HEK293 (cell line): Measurements from ENCODE around the gene ZNF83.

Source experiments
- CTCF ChIA-PET: fragments of 350-600 bp; formaldehyde crosslinking; extraction: SDS; loops from one replicate; lab custom pipeline; 2021; ENCODE audit warnings: antibody characterized with exemption; lab: Yijun Ruan, JAX
- POLR2A ChIA-PET: fragments of 300-600 bp; formaldehyde crosslinking; extraction: SDS; loops from one replicate; lab custom pipeline; 2020; ENCODE audit warnings: antibody characterized with exemption, inconsistent platforms; lab: Yijun Ruan, JAX
- H3K27ac ChIP-seq: fragments of 200-500 bp; sonication (Bioruptor generic); 2 replicates; pipeline ENCODE4 v1.5.1; 2014; ENCODE audit warnings: low read depth, low read length, control low read depth, inconsistent platforms; ENCODE audit errors: extremely low read depth
- H3K36me3 ChIP-seq, 2 experiments: fragments of 200-500 bp in 1 of 2; sonication (Bioruptor generic) in 1 of 2; 1 replicate in 1 of 2; 2 replicates in 1 of 2; pipeline ENCODE4 v1.5.1; 2014 to 2017; ENCODE audit warnings: inconsistent platforms in 2 of 2, low read length in 2 of 2; ENCODE audit not compliant: control insufficient read depth in 2 of 2, insufficient read depth in 1 of 2
- H3K4me1 ChIP-seq: fragments of 200-500 bp; sonication (Bioruptor generic); 2 replicates; pipeline ENCODE4 v1.5.1; 2014; ENCODE audit warnings: mild to moderate bottlenecking, low read length, inconsistent platforms; ENCODE audit not compliant: control insufficient read depth, insufficient read depth
- H3K4me3 ChIP-seq: 2 replicates; pipeline ENCODE4 v1.5.1; 2011; ENCODE audit warnings: low read depth, mild to moderate bottlenecking, control low read depth, low read length, moderate library complexity
- H3K9me3 ChIP-seq: fragments of 200-500 bp; sonication (Bioruptor generic); 2 replicates; pipeline ENCODE4 v1.5.1; 2014; ENCODE audit warnings: low read depth, low read length, inconsistent platforms; ENCODE audit not compliant: control insufficient read depth, insufficient read depth
- KLF7 ChIP-seq: fragments of 450-650 bp; formaldehyde crosslinking; IDR thresholded peaks from 2 replicates; pipeline ENCODE4 v1.5.1; 2016; ENCODE audit warnings: missing biosample characterization, missing genetic modification characterization, borderline replicate concordance
- MYNN ChIP-seq: fragments of 450-650 bp; formaldehyde crosslinking; IDR thresholded peaks from 2 replicates; pipeline ENCODE4 v1.5.1; 2016; ENCODE audit warnings: missing biosample characterization, missing genetic modification characterization, borderline replicate concordance
- SCRT2 ChIP-seq: fragments of 450-650 bp; formaldehyde crosslinking; IDR thresholded peaks from 2 replicates; pipeline ENCODE4 v1.5.1; 2016; ENCODE audit warnings: missing biosample characterization, missing genetic modification characterization
- SP2 ChIP-seq: fragments of 450-650 bp; formaldehyde crosslinking; IDR thresholded peaks from 2 replicates; pipeline ENCODE4 v1.5.1; 2016; ENCODE audit warnings: missing biosample characterization, missing genetic modification characterization
- SP3 ChIP-seq: fragments of 450-650 bp; formaldehyde crosslinking; IDR thresholded peaks from 2 replicates; pipeline ENCODE4 v1.5.1; 2016; ENCODE audit warnings: missing biosample characterization, missing genetic modification characterization
- TRIM28 ChIP-seq: IDR thresholded peaks from 2 replicates; pipeline ENCODE4 v1.6.1; 2011; ENCODE audit warnings: low read length, control low read depth, borderline replicate concordance
- ZBTB17 ChIP-seq: fragments of 450-650 bp; formaldehyde crosslinking; IDR thresholded peaks from 2 replicates; pipeline ENCODE4 v1.5.1; 2016; ENCODE audit warnings: missing biosample characterization, missing genetic modification characterization
- ZBTB21 ChIP-seq: fragments of 450-650 bp; formaldehyde crosslinking; IDR thresholded peaks from 2 replicates; pipeline ENCODE4 v1.5.1; 2017; ENCODE audit warnings: missing biosample characterization, missing genetic modification characterization
- ZBTB7A ChIP-seq: fragments of 450-650 bp; formaldehyde crosslinking; IDR thresholded peaks from 2 replicates; pipeline ENCODE4 v1.5.1; 2016; ENCODE audit warnings: low read depth, missing biosample characterization, missing genetic modification characterization
- ZBTB8A ChIP-seq: fragments of 450-650 bp; formaldehyde crosslinking; IDR thresholded peaks from 2 replicates; pipeline ENCODE4 v1.5.1; 2016; ENCODE audit warnings: missing biosample characterization, missing genetic modification characterization
- ZNF121 ChIP-seq: fragments of 450-650 bp; formaldehyde crosslinking; IDR thresholded peaks from 2 replicates; pipeline ENCODE4 v1.5.1; 2016; ENCODE audit warnings: missing biosample characterization, missing genetic modification characterization
- ZNF155 ChIP-seq: fragments of 450-650 bp; formaldehyde crosslinking; IDR thresholded peaks from 2 replicates; pipeline ENCODE4 v1.5.1; 2016; ENCODE audit warnings: missing biosample characterization, missing genetic modification characterization
- ZNF16 ChIP-seq: fragments of 450-650 bp; formaldehyde crosslinking; IDR thresholded peaks from 2 replicates; pipeline ENCODE4 v1.5.1; 2016; ENCODE audit warnings: low read depth, missing biosample characterization, missing genetic modification characterization
- ZNF223 ChIP-seq: fragments of 450-650 bp; formaldehyde crosslinking; IDR thresholded peaks from 2 replicates; pipeline ENCODE4 v1.5.1; 2016; ENCODE audit warnings: missing biosample characterization, missing genetic modification characterization
- ZNF354C ChIP-seq: fragments of 450-650 bp; formaldehyde crosslinking; IDR thresholded peaks from 2 replicates; pipeline ENCODE4 v1.5.1; 2016; ENCODE audit warnings: missing biosample characterization, missing genetic modification characterization, low read depth, borderline replicate concordance
- ZNF366 ChIP-seq: fragments of 450-650 bp; formaldehyde crosslinking; conservative IDR thresholded peaks from 2 replicates; pipeline ENCODE4 v1.5.1; 2016; ENCODE audit warnings: missing biosample characterization, missing genetic modification characterization
- ZNF561 ChIP-seq: fragments of 450-650 bp; IDR thresholded peaks from 2 replicates; pipeline ENCODE4 v1.5.1; 2018; ENCODE audit warnings: missing biosample characterization, missing genetic modification characterization, borderline replicate concordance
- ZNF600 ChIP-seq: fragments of 450-650 bp; formaldehyde crosslinking; IDR thresholded peaks from 2 replicates; pipeline ENCODE4 v1.5.1; 2016; ENCODE audit warnings: missing biosample characterization, missing genetic modification characterization
- ZNF830 ChIP-seq: fragments of 450-650 bp; IDR thresholded peaks from 2 replicates; pipeline ENCODE4 v1.5.0; 2018; ENCODE audit warnings: missing biosample characterization, missing genetic modification characterization, low read depth, mild to moderate bottlenecking, moderate library complexity
- ZNF837 ChIP-seq: fragments of 450-650 bp; formaldehyde crosslinking; IDR thresholded peaks from 2 replicates; pipeline ENCODE4 v1.5.1; 2016; ENCODE audit warnings: missing biosample characterization, missing genetic modification characterization
- TF ChIP-seq, protein P1 (sequence below): fragments of 450-650 bp; formaldehyde crosslinking; IDR thresholded peaks from 2 replicates; pipeline ENCODE4 v1.5.1; 2016; ENCODE audit warnings: missing biosample characterization, missing genetic modification characterization
- TF ChIP-seq, protein P2 (sequence below): fragments of 450-650 bp; formaldehyde crosslinking; IDR thresholded peaks from 2 replicates; pipeline ENCODE4 v1.5.1; 2016; ENCODE audit warnings: missing biosample characterization, missing genetic modification characterization
- TF ChIP-seq, protein P3 (sequence below): fragments of 450-650 bp; formaldehyde crosslinking; IDR thresholded peaks from 2 replicates; pipeline ENCODE4 v1.5.1; 2017; ENCODE audit warnings: missing biosample characterization, missing genetic modification characterization
- TF ChIP-seq, protein P4 (sequence below): fragments of 450-650 bp; formaldehyde crosslinking; IDR thresholded peaks from 2 replicates; pipeline ENCODE4 v1.5.1; 2016; ENCODE audit warnings: missing biosample characterization, missing genetic modification characterization
- TF ChIP-seq, protein P5 (sequence below): fragments of 450-650 bp; formaldehyde crosslinking; optimal IDR thresholded peaks from 2 replicates; pipeline ENCODE3; 2016; ENCODE audit warnings: missing biosample characterization, mild to moderate bottlenecking, missing genetic modification characterization
- TF ChIP-seq, protein P6 (sequence below): fragments of 450-650 bp; formaldehyde crosslinking; IDR thresholded peaks from 2 replicates; pipeline ENCODE4 v1.5.1; 2016; ENCODE audit warnings: missing biosample characterization, missing genetic modification characterization

Gene ZNF83

DNA sequence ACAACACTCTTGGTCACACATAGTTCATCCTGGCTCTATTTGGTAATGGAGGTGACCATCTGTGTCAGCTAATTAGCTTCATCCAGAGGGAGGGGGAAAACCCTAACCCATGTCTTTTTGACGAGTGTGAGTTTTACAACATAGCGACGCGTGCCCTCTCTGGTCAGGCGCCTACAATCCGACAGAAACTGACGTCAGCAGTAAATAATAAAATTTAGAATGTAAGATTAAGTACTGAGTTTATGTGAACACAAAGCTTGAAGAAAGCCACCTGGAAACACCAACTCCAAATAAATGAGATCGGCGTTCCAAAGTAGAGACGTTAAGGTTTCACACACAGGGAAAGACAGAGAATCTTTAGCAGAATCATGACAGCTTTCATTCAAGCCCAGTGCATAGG is 1.8 kb upstream of the ZNF83 start:
- no peak overlapping the region for H3K4me3 ChIP-seq
- no peak overlapping the region for H3K27ac ChIP-seq
- ChIA-PET POLR2A (no interaction called here), CTCF (no interaction called here)
- H3K9me3 ChIP-seq: no peaks in the 10 kb centered on the region
- no peaks in the 10 kb centered on the region for H3K4me1 ChIP-seq
- TF ChIP-seq ZNF155 (tag by site-specific recombination) (no peak), SP2 (tag by site-specific recombination) (no peak), SP3 (no peak), KLF7 (tag by site-specific recombination) (no peak), ZBTB8A (tag by site-specific recombination) (no peak), ZNF837 (tag by site-specific recombination) (no peak), ZBTB21 (tag by site-specific recombination) (no peak), ZNF121 (tag by site-specific recombination) (no peak), ZNF223 (tag by site-specific recombination) (no peak), ZNF354C (no peak), MYNN (tag by site-specific recombination) (no peak)
- TF ChIP-seq, protein P1, sequence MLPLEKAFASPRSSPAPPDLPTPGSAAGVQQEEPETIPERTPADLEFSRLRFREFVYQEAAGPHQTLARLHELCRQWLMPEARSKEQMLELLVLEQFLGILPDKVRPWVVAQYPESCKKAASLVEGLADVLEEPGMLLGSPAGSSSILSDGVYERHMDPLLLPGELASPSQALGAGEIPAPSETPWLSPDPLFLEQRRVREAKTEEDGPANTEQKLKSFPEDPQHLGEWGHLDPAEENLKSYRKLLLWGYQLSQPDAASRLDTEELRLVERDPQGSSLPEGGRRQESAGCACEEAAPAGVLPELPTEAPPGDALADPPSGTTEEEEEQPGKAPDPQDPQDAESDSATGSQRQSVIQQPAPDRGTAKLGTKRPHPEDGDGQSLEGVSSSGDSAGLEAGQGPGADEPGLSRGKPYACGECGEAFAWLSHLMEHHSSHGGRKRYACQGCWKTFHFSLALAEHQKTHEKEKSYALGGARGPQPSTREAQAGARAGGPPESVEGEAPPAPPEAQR (tag by site-specific recombination): no peak
- TF ChIP-seq, protein P2, sequence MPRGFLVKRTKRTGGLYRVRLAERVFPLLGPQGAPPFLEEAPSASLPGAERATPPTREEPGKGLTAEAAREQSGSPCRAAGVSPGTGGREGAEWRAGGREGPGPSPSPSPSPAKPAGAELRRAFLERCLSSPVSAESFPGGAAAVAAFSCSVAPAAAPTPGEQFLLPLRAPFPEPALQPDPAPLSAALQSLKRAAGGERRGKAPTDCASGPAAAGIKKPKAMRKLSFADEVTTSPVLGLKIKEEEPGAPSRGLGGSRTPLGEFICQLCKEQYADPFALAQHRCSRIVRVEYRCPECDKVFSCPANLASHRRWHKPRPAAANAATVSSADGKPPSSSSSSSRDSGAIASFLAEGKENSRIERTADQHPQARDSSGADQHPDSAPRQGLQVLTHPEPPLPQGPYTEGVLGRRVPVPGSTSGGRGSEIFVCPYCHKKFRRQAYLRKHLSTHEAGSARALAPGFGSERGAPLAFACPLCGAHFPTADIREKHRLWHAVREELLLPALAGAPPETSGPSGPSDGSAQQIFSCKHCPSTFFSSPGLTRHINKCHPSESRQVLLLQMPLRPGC (tag by site-specific recombination): no peak
- TF ChIP-seq, protein P3, sequence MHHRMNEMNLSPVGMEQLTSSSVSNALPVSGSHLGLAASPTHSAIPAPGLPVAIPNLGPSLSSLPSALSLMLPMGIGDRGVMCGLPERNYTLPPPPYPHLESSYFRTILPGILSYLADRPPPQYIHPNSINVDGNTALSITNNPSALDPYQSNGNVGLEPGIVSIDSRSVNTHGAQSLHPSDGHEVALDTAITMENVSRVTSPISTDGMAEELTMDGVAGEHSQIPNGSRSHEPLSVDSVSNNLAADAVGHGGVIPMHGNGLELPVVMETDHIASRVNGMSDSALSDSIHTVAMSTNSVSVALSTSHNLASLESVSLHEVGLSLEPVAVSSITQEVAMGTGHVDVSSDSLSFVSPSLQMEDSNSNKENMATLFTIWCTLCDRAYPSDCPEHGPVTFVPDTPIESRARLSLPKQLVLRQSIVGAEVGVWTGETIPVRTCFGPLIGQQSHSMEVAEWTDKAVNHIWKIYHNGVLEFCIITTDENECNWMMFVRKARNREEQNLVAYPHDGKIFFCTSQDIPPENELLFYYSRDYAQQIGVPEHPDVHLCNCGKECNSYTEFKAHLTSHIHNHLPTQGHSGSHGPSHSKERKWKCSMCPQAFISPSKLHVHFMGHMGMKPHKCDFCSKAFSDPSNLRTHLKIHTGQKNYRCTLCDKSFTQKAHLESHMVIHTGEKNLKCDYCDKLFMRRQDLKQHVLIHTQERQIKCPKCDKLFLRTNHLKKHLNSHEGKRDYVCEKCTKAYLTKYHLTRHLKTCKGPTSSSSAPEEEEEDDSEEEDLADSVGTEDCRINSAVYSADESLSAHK (tag by site-specific recombination): no peak
- H3K36me3 ChIP-seq: peaks cover 0 to 1% of the 10 kb centered on the region in 2 experiments; a peak in 1 of 3 replicates

DNA sequence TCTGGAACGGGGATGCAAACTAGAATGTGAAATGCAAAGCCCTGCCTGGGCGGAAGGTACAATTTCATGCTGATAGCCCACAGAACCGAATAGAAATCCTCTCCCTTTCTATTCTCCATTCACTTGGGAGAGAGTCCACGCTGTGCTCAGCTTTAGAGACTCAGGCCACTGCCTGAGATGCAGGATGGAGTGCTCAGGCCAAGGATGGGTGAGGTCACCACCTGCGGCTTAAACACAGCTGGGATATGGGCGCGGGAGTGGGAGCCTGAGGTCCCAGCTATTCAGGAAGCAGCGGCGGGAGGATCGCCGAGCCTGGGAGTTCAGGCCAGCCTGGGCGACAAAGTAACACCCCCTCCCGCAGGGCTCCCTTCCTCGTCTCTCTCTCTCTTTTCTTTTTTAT is 446 bp upstream of the ZNF83 start:
- POLR2A ChIA-PET: no interaction called here
- TF ChIP-seq TRIM28: no peak
- TF ChIP-seq ZBTB7A (tag by site-specific recombination): no peak
- TF ChIP-seq ZNF16 (tag by site-specific recombination): no peak
- TF ChIP-seq, protein P3 (tag by site-specific recombination): no peak
- TF ChIP-seq, protein P4, sequence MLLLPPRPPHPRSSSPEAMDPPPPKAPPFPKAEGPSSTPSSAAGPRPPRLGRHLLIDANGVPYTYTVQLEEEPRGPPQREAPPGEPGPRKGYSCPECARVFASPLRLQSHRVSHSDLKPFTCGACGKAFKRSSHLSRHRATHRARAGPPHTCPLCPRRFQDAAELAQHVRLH: no peak
- peak; percentile 83 for TF ChIP-seq ZBTB17 (tag by site-specific recombination)
- TF ChIP-seq ZNF366: no peak
- no peak for TF ChIP-seq ZBTB21 (tag by site-specific recombination)
- no peak for TF ChIP-seq ZNF561 (tag by site-specific recombination)
- TF ChIP-seq, protein P5, sequence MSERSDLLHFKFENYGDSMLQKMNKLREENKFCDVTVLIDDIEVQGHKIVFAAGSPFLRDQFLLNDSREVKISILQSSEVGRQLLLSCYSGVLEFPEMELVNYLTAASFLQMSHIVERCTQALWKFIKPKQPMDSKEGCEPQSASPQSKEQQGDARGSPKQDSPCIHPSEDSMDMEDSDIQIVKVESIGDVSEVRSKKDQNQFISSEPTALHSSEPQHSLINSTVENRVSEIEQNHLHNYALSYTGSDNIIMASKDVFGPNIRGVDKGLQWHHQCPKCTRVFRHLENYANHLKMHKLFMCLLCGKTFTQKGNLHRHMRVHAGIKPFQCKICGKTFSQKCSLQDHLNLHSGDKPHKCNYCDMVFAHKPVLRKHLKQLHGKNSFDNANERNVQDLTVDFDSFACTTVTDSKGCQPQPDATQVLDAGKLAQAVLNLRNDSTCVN (tag by site-specific recombination): peak; percentile 1
- no peak for TF ChIP-seq ZNF830 (tag by site-specific recombination)
- no peak for TF ChIP-seq ZBTB8A (tag by site-specific recombination)
- peak; percentile 59; the same call in 1 of the 2 replicates for TF ChIP-seq ZNF600 (tag by site-specific recombination)
- peak; percentile 82 for TF ChIP-seq SCRT2 (tag by site-specific recombination)
- TF ChIP-seq, protein P6, sequence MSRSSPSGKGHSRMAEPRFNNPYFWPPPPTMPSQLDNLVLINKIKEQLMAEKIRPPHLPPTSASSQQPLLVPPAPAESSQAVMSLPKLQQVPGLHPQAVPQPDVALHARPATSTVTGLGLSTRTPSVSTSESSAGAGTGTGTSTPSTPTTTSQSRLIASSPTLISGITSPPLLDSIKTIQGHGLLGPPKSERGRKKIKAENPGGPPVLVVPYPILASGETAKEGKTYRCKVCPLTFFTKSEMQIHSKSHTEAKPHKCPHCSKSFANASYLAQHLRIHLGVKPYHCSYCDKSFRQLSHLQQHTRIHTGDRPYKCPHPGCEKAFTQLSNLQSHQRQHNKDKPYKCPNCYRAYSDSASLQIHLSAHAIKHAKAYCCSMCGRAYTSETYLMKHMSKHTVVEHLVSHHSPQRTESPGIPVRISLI (tag by site-specific recombination): no peak

More for the DNA sequence above, 446 bp upstream of the ZNF83 start:
- H3K4me1 ChIP-seq: no peaks in the 10 kb centered on the region
- H3K36me3 ChIP-seq: peaks cover 0 to 7% of the 10 kb centered on the region in 2 experiments; a peak in 1 of 3 replicates
- CTCF ChIA-PET: no interaction called here
- no peak overlapping the region for H3K27ac ChIP-seq
- H3K4me3 ChIP-seq: peak overlapping the region; percentile 23
- H3K9me3 ChIP-seq: no peaks in the 10 kb centered on the region
